Keratinocyte (primary cell): ENCODE measurements around the gene DUSP8. TPM values are rescaled to one million over a fixed set of nuclear protein-coding genes. Genes with fewer than 3 reads are reported as not detected.

Source experiments
- DNase-seq: peaks from one replicate; pipeline ENCODE4 v3.0.0-alpha.2; 2011; ENCODE audit warnings: low read depth, missing footprints, low spot score
- FAIRE-seq: peaks from 2 replicates; lab custom pipeline; 2011; peaks lifted over from hg19 to GRCh38; lab: Jason Lieb, UNC
- H2AFZ ChIP-seq: 2 replicates; pipeline ENCODE4 v1.6.0; 2012; ENCODE audit warnings: low read length, control low read depth, inconsistent platforms; ENCODE audit not compliant: control insufficient read depth
- H3K27ac ChIP-seq: 2 replicates; pipeline ENCODE4 v1.5.1; 2011; ENCODE audit warnings: low read length; ENCODE audit not compliant: control insufficient read depth, insufficient read depth
- H3K27me3 ChIP-seq: 3 replicates; pipeline ENCODE4 v1.6.0; 2011; ENCODE audit warnings: low read length; ENCODE audit not compliant: control insufficient read depth, insufficient read depth; ENCODE audit errors: extremely low read depth
- H3K36me3 ChIP-seq, 2 experiments: 2 replicates in 1 of 2; 3 replicates in 1 of 2; pipeline ENCODE4 v1.5.1; 2011; ENCODE audit warnings: low read length in 2 of 2, mild to moderate bottlenecking in 1 of 2; ENCODE audit not compliant: control insufficient read depth in 2 of 2, insufficient read depth in 2 of 2; ENCODE audit errors: extremely low read depth in 1 of 2
- H3K4me1 ChIP-seq: 3 replicates; pipeline ENCODE4 v1.5.1; 2011; ENCODE audit warnings: low read length; ENCODE audit not compliant: control insufficient read depth, insufficient read depth; ENCODE audit errors: extremely low read depth
- H3K4me2 ChIP-seq: 3 replicates; pipeline ENCODE4 v1.6.0; 2011; ENCODE audit warnings: low read depth, low read length; ENCODE audit not compliant: control insufficient read depth, insufficient read depth; ENCODE audit errors: extremely low read depth
- H3K4me3 ChIP-seq, 3 experiments: fragments of 200-600 bp in 1 of 3; sonication (generic) in 1 of 3; 2 replicates in 2 of 3; 3 replicates in 1 of 3; pipeline ENCODE4 v1.5.1; 2011 to 2016; ENCODE audit warnings: low read length in 3 of 3, mild to moderate bottlenecking in 3 of 3, control low read depth in 2 of 3, inconsistent platforms in 1 of 3, low read depth in 1 of 3, mixed read lengths in 1 of 3, mixed run types in 1 of 3, moderate library complexity in 1 of 3; ENCODE audit not compliant: control insufficient read depth in 2 of 3, insufficient read depth in 2 of 3; ENCODE audit errors: extremely low read depth in 1 of 3
- H3K79me2 ChIP-seq: 2 replicates; pipeline ENCODE4 v1.6.0; 2012; ENCODE audit warnings: low read length; ENCODE audit not compliant: control insufficient read depth, insufficient read depth
- H3K9ac ChIP-seq: 3 replicates; pipeline ENCODE4 v1.6.0; 2011; ENCODE audit warnings: low read length; ENCODE audit not compliant: control insufficient read depth, insufficient read depth; ENCODE audit errors: extremely low read depth
- H3K9me1 ChIP-seq: 3 replicates; pipeline ENCODE4 v1.6.0; 2011; ENCODE audit warnings: low read length; ENCODE audit not compliant: control insufficient read depth, insufficient read depth; ENCODE audit errors: extremely low read depth
- H3K9me3 ChIP-seq: 2 replicates; pipeline ENCODE4 v1.5.1; 2012; ENCODE audit warnings: low read depth, low read length; ENCODE audit not compliant: control insufficient read depth
- H4K20me1 ChIP-seq: 3 replicates; pipeline ENCODE4 v1.6.0; 2011; ENCODE audit warnings: low read length; ENCODE audit not compliant: control insufficient read depth, insufficient read depth; ENCODE audit errors: extremely low read depth
- EZH2 ChIP-seq: IDR thresholded peaks from one replicate; pipeline ENCODE4 v1.6.1; 2012; ENCODE audit warnings: inconsistent platforms, mild to moderate bottlenecking, low read length, moderate library complexity
- dilution Hi-C: fragments of 300-500 bp; cut with MboI; formaldehyde crosslinking; loops from one replicate; pipeline ENCODE4 v1.7.0; 2020; ENCODE audit warnings: low sequenced_read_pairs; ENCODE audit not compliant: extremely low pct_ligation_motif_present
- polyA plus RNA-seq, 5 experiments: library from polyadenylated mRNA; depleted of rRNA in 3 of 5; stranded (reverse) in 3 of 5; stranded (forward) in 1 of 5; unstranded in 1 of 5; fragments of >200 nt; gene quantifications; 1 replicate in 1 of 5; 2 replicates in 3 of 5; 3 replicates in 1 of 5; pipeline versions ENCODE4 v1.2.1 to v1.2.3, GENCODE V29; 2011 to 2012; ENCODE audit warnings: missing spikeins in 2 of 5, low read depth in 1 of 5, low replicate concordance in 1 of 5
- TF ChIP-seq, protein P1 (sequence below), 3 experiments: IDR thresholded peaks in 1 of 3; conservative IDR thresholded peaks in 1 of 3; optimal IDR thresholded peaks in 1 of 3; 2 replicates in 2 of 3; 3 replicates in 1 of 3; pipeline versions ENCODE3 to v1.5.1; 2011; ENCODE audit warnings: low read length in 3 of 3, mild to moderate bottlenecking in 3 of 3, moderate library complexity in 2 of 3, control low read depth in 1 of 3, inconsistent platforms in 1 of 3; ENCODE audit not compliant: insufficient read depth in 2 of 3; ENCODE audit errors: extremely low read depth in 1 of 3

DUSP8 gene
- polyA plus RNA-seq, 1 donor (not counting 4 experiments of a cell fraction or from before 2014, with no cell fraction given), result 0.58 TPM

GRCh38 chr11:1546536-1547466 is 25.3 kb downstream of the DUSP8 start:
- TF ChIP-seq, protein P1, sequence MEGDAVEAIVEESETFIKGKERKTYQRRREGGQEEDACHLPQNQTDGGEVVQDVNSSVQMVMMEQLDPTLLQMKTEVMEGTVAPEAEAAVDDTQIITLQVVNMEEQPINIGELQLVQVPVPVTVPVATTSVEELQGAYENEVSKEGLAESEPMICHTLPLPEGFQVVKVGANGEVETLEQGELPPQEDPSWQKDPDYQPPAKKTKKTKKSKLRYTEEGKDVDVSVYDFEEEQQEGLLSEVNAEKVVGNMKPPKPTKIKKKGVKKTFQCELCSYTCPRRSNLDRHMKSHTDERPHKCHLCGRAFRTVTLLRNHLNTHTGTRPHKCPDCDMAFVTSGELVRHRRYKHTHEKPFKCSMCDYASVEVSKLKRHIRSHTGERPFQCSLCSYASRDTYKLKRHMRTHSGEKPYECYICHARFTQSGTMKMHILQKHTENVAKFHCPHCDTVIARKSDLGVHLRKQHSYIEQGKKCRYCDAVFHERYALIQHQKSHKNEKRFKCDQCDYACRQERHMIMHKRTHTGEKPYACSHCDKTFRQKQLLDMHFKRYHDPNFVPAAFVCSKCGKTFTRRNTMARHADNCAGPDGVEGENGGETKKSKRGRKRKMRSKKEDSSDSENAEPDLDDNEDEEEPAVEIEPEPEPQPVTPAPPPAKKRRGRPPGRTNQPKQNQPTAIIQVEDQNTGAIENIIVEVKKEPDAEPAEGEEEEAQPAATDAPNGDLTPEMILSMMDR (optimal IDR thresholded peaks at IDR 0.05 in 1 of 3, IDR thresholded peaks at IDR 0.05 in 1 of 3, conservative IDR thresholded peaks at IDR 0.05 in 1 of 3; ENCODE audit: extremely low read depth in 1 of 3, insufficient read depth in 2 of 3, low read length in 3 of 3), result peak in 2 of 3 experiments; percentile 79 to 82
- TF ChIP-seq EZH2, result no peak
- Histone ChIP-seq H3K4me2 (peak overlapping the region; percentile 48), H3K4me3 (peak overlapping the region in 2 of 3 experiments; percentile 8 to 22), H3K27me3 (peaks cover 57% of the 10 kb centered on the region), H3K4me1 (peaks cover 3% of the 10 kb centered on the region), H2AFZ (no peak overlapping the region), H3K27ac (no peak overlapping the region), H3K9ac (no peak overlapping the region), H4K20me1 (no peaks in the 10 kb centered on the region), H3K36me3 (no peaks in the 10 kb centered on the region), H3K79me2 (no peaks in the 10 kb centered on the region), H3K9me3 (no peaks in the 10 kb centered on the region), H3K9me1 (no peaks in the 10 kb centered on the region)
- dilution Hi-C loops, result no loop called here
- DNase-seq (no peak), FAIRE-seq (no peak)

GRCh38 chr11:1546077-1546535 is 26.0 kb downstream of the DUSP8 start:
- Histone ChIP-seq H3K9ac (no peak overlapping the region), H3K9me3 (no peaks in the 10 kb centered on the region), H3K36me3 (no peaks in the 10 kb centered on the region), H4K20me1 (no peaks in the 10 kb centered on the region), H3K4me1 (peaks cover 3% of the 10 kb centered on the region), H2AFZ (no peak overlapping the region), H3K9me1 (no peaks in the 10 kb centered on the region), H3K27me3 (peaks cover 57% of the 10 kb centered on the region), H3K79me2 (no peaks in the 10 kb centered on the region), H3K4me2 (no peak overlapping the region), H3K27ac (no peak overlapping the region), H3K4me3 (no peak overlapping the region)
- dilution Hi-C loops, result no loop called here
- no peak for FAIRE-seq
- TF ChIP-seq, protein P1 (optimal IDR thresholded peaks at IDR 0.05 in 1 of 3, IDR thresholded peaks at IDR 0.05 in 1 of 3, conservative IDR thresholded peaks at IDR 0.05 in 1 of 3; ENCODE audit: extremely low read depth in 1 of 3, insufficient read depth in 2 of 3, low read length in 3 of 3), result no peak
- no peak for TF ChIP-seq EZH2
- no peak for DNase-seq
